GM12865 (cell line): ENCODE measurements around the gene FRMPD2.

Experiments
- DNase-seq: peaks from one replicate; pipeline ENCODE4 v3.0.0; 2010; ENCODE audit warnings: low read depth
- H3K4me3 ChIP-seq: 2 replicates; pipeline ENCODE4 v1.5.1; 2011; ENCODE audit warnings: mild to moderate bottlenecking, low read depth, low read length, control low read depth
- TF ChIP-seq, protein P1 (sequence below): IDR thresholded peaks from 2 replicates; pipeline ENCODE4 v1.5.1; 2011; ENCODE audit warnings: low read length, control low read depth, low read depth, inconsistent platforms; ENCODE audit not compliant: insufficient read depth; ENCODE audit errors: missing control alignments

Gene FRMPD2

GRCh38 chr10:48266528-48266927 is 8.0 kb downstream of the FRMPD2 start:
- peak; percentile 39 for DNase-seq
- TF ChIP-seq, protein P1, sequence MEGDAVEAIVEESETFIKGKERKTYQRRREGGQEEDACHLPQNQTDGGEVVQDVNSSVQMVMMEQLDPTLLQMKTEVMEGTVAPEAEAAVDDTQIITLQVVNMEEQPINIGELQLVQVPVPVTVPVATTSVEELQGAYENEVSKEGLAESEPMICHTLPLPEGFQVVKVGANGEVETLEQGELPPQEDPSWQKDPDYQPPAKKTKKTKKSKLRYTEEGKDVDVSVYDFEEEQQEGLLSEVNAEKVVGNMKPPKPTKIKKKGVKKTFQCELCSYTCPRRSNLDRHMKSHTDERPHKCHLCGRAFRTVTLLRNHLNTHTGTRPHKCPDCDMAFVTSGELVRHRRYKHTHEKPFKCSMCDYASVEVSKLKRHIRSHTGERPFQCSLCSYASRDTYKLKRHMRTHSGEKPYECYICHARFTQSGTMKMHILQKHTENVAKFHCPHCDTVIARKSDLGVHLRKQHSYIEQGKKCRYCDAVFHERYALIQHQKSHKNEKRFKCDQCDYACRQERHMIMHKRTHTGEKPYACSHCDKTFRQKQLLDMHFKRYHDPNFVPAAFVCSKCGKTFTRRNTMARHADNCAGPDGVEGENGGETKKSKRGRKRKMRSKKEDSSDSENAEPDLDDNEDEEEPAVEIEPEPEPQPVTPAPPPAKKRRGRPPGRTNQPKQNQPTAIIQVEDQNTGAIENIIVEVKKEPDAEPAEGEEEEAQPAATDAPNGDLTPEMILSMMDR: no peak

DNA sequence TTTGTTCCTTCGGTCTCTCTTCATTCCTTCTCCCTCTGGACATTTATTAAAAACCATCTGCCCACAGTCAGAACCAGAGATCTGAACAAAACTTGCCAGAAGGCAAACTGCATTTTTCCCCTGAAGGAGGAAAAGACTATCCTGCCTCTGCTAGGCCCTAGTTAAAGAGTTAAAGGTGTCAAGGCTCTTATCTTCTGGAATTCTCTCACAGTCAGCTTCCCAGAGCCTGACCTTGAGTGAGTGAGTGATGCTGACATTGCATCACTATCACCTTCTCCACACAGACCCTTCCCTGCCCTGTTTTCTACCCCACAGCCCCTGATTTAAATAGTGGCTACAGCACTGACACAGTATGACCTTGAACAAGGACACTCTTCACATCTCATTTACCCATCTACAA is 16.4 kb downstream of the FRMPD2 start:
- TF ChIP-seq, protein P1: no peak
- H3K4me3 ChIP-seq: no peak overlapping the region
- no peak for DNase-seq

More at GRCh38 chr10:48266528-48266927, 8.0 kb downstream of the FRMPD2 start:
- no peak overlapping the region for H3K4me3 ChIP-seq

DNA sequence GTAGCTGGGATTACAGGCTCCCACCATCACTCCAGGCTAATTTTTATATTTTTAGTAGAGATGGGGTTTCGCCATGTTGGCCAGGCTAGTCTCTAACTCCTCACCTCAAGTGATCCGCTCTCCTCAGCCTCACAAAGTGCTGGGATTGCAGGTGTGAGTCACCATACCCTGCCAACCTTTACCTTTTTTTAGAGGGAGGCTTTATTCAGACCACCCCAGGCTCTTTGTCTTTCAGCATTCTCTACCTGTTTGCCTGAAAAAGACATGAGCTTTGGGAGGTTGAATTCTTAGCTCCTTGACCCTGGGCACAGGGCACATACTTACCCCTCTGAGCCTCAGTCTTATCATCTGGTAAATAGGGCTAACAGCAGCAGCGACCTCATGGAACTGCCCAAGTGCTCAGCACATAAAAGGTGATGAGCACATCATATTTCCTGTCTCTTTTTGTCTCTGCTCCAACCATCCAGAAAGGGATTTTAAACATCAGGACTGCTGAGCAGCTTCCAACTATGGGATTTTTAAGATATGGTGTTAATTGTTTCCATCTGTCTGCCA is 17.0 kb downstream of the FRMPD2 start:
- TF ChIP-seq, protein P1: no peak
- DNase-seq: no peak
- no peak overlapping the region for H3K4me3 ChIP-seq

DNA sequence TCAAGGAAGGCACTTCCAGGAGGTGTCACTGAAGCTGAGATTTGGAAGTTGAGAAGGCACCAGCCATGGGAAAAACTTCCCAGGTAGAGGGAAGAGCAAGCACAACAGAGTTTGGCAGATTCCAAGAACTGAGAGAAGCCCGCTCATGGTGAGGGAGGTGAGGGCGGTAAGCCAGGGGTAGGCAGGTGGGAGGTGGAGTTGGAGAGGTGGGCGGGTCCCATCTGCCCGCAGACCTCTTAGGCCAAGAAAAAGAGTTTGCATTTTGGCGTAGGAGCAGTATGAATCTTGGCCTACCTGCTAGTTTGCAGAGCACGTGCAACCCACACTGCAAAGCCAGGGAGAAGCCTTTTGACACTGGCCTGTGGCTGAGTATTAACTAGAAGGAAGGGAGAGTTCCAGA is 18.8 kb downstream of the FRMPD2 start:
- TF ChIP-seq, protein P1: no peak
- no peak overlapping the region for H3K4me3 ChIP-seq

DNA sequence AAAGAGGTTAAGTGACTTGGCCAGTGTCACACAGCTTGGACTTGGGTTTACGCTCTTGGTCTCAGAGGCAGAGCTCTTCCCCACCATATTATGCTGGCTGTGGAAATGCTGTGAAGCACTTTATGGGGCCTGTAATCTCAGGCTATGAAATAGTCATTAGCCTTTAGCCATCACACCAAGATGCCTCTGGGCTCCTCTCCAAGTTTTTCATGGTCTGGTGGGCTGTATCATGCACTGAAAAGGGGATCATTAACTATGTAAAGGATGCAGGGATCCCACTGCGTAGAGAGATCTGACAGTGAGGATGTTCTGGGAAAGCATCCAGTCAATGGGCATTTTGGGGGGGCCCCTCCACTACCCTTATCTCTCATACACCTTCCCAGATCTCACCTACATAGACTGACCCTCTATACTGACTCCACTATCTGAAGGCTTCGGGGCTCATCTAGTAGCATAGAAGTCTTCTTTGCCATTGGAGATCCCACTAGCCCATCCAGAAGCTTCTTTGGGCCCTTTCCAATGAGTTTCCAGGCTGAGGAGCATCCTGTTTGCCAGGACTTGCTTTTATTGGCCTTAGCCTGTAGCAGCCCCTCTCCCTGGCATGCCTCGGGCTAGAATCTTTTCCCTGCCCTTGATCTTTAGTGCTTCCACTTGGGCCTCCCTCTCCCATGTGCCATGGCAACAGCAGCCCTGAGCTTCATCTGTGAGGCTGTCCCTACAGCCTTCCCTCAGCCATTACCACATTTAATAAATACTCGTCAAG is 19.6 kb downstream of the FRMPD2 start:
- no peak for DNase-seq

More for the DNA sequence above, 18.8 kb downstream of the FRMPD2 start:
- DNase-seq: no peak

DNA sequence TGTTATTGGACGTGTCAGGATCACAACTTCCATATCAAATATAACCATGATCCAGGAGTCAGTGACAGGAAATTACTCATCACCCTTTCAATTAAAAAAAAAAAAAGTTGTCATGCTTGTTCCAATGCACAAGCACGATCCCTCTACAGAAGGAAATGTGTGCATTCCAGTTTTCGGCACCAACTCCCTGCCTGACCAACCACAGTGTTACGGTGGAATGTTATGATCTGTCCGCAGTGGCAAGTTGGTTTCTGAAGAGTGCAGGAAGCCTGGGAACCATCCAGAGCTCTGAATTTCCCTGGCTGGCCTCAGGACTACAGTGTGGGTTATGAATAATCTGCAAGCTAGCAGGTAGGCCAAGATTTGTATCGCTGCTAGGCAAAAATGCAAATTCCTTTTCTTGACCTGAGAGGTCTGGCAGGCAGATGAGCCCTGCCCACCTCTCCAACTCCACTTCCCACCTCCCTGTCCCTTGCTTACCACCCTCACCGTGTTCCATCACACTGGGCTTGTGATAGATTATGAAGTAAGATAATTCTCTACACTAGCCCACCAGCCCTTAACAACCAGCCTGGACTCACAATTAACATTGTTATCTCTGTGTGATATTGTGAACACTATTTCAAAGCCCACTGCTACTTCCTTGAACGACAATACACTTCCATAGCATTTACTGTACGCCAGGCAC is 20.4 kb downstream of the FRMPD2 start:
- no peak overlapping the region for H3K4me3 ChIP-seq
- TF ChIP-seq, protein P1: no peak
- DNase-seq: no peak

More for the DNA sequence above, 19.6 kb downstream of the FRMPD2 start:
- TF ChIP-seq, protein P1: no peak
- H3K4me3 ChIP-seq: no peak overlapping the region
